HG03175 (cell line): ENCODE results near the gene CELF2.

Experiments used
- ATAC-seq: cut with Tn5 transposase; IDR thresholded peaks from one replicate; pipeline ENCODE4 v1.9.1; 2021; ENCODE audit warnings: mild to moderate bottlenecking, moderate library complexity; ENCODE audit not compliant: unreplicated experiment

Gene CELF2

DNA sequence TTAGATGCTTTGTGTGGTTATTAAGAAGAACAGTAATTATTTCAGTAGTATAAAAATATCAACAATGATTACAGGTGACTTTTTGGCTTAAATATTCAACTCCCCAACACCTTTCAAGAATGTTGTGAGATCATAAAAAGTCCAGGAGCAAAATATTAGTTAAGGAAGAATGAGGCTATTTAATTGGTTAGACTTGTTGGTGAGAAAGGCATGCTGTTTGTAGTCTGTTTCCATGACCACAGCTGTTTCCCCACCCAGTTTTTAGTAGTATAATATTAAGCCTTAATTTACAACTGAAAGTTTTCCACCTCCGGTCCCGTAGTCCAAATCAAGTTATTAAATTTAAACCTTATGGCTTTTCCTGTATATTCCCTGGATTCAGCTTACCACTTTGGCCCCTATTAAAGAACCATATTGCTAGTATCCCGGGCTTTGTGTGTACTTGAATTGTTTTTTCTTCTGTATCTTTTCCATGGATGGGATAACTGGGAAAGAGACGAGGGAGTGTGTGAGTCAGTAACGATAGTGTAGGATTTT, 133.3 kb downstream of the CELF2 start:
- no peak for ATAC-seq

DNA sequence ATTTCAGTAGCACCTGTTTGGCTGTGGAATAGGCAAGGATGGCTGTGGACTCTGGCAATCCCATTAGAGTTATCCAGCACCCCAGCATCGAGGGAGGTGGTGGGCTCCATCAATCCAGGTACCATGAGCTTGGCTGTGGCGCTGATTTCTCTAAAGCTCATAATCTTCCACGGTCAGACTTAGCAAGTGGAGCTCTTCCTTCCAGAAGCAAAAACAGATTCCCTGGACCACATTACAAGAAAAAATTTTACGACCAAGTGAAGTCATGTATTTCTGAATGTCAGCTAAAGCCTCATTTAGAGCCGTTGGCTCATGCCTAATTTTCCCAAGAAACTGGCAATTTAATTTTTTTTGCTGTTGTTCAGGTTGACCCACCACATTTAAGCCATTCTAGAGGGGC, 135.1 kb downstream of the CELF2 start:
- ATAC-seq = no peak

DNA sequence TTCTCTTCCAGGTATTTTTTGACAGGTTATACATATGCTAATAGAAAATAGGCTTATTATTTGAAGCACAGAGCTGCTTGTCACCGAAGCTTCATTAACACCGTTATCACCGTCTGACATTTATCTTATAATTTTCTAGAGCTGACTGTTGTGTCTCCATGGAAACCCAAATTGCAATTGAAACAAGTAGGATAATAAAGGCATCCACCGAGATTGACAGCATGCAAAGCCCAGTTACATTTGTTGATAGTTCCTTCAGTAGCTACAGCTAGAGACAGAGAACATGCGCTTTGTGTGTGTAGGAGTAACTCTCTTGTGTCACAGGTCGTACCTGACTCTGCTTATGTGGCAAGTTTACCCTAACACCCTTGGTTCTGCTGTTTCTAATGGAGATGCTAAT, 135.6 kb downstream of the CELF2 start:
- no peak for ATAC-seq

DNA sequence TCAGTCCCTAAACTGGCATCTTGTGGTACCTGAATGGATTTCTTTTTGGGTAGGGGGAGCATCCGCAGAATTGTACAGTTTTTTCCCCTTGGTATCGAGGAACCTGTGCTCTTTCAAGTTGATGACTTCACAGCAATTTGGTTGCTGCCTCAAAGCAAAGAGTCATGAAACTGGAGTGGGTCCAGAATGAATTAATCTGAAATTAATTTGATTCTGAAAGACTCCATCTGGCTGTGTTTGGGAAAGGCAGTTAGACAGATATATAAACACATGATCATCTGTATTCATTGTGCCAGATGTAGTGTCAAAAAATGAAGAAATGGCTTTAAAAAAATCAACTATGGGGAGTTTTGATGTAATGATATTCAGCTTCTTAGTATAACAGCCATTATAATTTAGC, 136.1 kb downstream of the CELF2 start:
- ATAC-seq = no peak

DNA sequence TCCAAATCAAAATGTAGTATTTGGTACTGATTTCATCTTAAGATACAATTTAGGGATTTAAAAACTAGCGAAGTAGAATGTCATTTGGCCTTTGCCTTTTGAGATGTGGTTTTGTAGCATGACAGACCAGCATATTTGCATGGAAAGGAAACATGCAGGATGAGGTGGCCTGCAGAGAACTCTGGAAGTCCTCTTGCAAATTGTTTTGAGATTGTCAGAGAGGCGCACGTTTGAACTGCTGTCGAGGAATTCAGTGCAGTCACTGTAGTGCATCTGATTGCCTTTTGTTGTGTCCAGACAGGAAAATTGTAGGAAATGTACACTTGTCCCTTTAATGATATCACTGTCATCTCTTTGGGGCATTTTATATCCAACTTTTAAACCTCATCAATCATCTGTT, 136.7 kb downstream of the CELF2 start:
- no peak for ATAC-seq

DNA sequence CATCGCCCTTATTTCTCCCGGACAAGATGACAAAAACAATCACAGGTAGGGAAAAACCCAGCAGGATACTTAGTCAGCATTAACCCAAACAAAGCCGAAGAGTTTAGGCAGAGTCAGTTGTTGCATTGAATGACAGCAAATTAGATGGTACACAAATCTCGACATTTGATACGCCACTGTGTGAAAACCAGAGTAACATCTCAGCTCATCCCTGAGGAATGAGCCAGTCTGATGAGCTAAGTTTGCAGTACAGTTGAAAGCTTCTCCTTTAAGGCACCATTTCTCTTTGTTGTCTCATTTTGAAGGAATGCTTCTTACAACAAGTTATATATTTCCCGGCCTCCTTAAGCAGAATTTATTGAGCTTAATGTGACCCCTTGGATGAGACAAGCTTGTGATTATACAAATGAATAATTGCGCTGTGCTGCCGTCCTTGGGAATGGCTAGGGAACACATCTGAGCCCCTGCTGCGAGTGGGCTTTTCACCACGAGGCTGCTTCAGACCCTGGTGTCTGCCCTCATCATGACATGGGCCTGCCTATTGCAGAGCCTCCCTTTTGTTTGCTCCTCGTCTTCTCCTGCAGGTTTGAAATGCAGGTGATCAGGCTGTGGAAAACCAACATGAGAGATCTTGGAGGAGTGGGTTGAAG, 137.3 kb downstream of the CELF2 start:
- ATAC-seq = no peak

DNA sequence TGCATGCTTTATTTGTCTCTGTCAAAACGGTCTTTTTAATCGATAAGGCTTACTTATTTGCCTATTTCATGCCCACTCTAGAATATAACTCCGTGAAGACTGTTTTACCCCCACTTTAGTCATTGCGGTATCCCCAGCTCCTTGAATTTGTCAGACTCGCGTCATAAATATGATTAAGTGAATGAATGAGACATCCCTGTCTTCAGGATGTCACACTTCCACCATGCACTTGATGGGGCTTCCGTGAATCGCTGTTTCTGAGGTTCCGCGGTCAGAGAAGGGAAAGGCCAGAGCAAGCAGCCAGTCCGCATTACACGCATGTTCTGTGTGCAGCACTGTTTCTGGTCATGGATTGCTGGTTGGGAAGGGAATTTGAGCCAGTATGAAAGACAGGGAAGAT, 138.8 kb downstream of the CELF2 start:
- ATAC-seq = no peak

DNA sequence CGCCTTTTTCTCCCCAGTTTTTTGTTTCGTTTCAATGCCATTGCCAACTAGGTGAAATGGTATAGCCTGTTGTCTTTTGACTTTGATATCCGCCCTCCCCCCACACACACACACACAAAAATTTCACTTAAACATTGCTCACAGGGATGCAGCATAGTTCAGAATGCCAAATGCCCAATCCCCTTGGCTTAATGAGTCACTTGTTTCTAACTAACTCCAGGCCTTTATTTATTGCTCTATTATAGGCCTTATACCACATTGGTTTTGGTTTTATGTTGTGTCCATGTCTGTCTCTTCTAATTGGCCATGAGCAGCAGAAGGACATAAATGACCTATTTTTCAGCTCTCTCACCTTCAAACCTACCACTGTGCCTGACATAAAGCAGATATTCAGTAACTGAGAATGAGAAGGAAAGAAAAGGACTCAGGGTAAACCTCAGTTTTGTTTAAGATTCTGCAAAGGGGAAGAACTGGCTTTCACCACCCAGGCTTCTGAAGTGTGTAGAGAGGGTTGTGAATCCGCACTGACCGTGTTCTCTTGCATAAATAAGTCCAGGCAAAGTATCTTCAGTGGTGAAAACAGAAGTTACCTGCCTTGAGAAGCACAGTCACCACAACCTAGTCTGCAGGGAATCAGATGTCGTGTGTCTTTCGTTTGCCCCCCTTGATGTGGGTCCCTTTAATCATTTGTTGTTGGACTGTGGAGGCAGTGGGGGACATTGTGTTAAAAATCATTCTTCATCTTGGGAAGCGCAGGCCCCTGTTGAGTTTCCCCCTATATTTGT, 139.8 kb downstream of the CELF2 start:
- ATAC-seq = no peak

DNA sequence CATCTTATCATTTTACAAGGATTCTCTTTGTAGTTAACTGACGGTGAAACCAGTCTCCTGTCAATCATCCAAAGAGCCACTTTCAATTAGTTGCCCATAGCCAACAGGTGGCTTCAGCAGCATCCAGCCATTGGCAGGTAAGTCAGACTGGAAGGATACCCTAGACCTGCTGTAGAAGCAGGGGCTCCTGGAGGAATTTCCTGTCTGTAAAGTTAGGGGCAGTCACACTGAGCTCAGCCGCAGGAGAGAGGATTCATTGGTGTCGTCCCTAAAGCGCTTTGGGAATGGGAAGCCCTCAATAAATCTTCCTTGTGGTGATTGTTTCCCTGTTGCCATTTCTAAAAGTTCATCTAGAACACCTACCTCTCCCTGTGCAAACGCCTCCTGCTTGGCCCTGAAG, 140.4 kb downstream of the CELF2 start:
- no peak for ATAC-seq

DNA sequence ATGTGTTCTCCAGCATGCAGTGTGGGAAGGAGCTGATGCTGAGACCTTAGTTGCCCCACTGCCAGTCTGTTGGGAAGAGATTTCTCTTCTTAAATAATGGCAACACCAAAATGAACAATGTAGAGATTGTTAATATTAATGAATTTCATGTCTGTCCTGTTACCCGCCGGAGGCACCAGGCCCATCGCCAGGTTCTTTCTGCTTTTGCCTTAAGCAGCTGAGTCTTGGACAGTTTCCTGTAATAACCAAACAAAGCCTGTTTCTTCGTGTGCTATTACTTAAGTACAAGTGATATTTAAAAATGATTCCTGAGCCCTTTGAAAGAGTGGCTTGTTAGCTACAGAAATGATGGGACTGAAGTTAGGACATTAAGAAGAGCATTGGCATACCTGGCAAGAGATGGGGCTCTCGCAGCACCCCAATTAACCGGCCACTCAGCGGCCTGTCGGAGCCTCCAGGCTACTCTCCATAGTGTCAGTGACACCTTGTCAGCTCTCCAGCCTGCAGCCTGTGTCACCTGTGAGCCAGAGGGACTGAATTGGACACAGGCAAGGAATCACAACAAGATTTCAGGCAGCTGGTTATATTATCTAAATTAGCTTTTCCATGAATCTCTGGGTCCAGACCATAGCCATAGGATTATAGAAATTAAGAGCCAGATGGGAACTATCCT, 142.0 kb downstream of the CELF2 start:
- no peak for ATAC-seq

DNA sequence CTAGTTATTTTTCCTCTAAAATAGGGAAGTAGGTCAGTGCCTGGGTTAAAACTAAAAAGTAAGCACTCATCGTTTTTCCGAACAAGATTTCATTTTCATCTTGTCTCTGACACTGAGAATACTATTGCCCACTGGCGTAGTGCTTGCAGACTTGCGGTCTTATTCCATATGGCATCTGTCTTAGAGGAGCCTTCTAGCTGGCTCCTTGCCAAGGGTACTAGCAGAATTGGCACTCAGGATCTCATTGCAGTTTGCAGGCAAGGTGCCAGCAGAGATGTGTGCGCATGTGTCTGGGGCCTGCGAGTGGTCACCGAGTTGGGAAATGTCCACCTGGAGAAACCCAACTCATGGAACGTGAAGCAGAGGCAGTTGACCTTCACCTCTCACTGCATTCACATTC, 143.4 kb downstream of the CELF2 start:
- no peak for ATAC-seq

DNA sequence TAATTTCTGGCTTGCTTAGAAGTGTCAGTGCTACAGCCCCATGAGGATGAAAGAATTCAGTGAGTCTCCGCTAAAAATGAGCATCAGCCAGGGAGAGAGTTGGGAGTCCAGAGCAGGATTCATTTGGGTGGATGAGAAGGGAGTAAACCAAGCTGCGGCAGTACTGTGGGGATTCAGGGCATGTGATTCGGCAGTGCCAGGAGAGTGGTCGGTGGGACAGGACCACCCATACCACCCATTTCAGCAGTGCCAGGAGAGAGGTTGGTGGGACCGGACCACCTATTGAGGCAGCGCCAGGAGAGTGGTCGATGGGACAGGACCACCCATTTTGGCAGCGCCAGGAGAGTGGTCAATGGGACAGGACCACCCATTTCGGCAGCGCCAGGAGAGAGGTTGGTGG, 144.2 kb downstream of the CELF2 start:
- ATAC-seq = no peak

DNA sequence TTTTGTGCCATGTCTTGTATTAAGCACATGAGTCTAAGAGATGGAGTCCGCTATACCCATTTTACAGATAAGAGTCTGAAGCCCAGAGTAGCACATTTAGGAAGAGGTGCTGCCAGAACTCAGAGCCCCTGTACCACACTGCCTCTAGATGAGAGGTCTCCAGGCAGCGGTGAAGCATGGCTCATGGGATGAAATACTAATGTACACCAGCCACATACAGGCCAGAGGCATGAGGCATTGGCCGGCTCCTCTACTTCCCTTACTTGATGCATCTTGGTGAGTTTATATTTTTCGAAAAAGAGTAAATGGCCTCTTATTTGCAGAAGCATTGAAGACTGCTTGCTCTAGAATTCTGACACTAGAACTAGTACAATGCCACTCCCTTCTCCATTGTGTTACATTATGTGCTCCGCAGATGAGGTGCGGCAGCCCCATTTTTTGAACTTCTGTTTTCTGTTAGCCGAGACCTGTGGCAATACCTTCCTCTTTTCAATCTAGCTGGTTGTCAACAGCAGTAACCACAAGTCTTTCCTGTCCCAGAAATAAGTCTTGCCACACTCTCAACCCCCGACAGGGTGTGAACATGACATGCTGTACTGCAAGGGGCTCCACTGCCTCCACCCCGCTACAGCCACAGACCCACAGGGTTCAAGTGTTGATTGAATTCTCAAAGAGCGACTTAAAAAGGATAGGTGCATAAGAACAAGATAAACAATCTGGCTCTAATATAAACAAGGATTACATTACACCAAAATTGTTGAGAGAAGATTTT, 145.3 kb downstream of the CELF2 start:
- peak; percentile 73 for ATAC-seq

DNA sequence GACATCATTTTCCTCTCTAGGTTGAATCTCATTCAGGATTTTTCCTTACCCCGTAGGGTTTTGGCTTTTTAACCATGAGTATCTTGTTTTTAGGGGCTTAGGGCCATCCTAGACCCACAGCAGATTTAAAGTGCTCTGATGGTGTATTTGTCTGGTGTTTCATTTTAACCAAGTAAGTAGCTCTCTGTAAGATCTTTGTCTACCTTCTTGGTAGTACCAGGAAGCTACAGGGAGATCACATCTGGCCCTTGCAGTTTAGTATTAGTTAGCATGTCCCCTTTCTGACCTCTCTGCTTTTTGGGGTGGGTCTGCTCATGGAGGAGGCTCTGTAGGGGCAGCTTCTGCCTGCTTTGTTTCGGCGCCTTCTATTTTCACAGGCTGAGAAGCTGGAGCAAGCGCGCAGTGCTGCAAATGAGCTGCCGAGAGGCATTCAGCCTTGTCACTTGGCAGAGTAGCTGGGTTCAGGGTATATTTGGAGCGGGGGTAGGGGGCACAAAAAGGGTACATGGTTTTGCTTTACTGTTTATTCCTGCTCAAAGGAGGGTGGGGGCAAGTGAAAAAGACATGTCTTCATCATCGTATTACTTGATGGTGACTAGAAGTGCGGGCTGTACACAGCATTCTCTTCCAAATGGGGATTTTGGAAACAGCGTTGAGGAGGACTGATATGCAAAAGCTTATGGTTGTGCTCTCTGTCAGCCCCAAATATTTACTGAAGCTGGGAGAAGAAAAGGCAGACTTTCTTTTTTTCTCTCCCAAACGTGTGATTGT, 146.3 kb downstream of the CELF2 start:
- no peak for ATAC-seq

DNA sequence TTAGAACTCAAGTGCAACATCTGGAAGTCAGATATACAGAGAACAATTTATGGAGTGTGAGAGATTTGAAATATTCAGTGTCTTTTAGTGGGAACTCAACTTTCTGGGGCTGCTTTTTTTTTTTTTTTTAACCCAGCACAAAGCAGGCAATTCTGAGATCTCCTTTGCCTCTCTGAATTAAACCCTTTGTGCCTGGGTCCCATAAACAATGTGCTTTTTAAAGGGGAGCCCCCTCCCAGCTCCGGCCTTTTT, 146.8 kb downstream of the CELF2 start:
- ATAC-seq = no peak

DNA sequence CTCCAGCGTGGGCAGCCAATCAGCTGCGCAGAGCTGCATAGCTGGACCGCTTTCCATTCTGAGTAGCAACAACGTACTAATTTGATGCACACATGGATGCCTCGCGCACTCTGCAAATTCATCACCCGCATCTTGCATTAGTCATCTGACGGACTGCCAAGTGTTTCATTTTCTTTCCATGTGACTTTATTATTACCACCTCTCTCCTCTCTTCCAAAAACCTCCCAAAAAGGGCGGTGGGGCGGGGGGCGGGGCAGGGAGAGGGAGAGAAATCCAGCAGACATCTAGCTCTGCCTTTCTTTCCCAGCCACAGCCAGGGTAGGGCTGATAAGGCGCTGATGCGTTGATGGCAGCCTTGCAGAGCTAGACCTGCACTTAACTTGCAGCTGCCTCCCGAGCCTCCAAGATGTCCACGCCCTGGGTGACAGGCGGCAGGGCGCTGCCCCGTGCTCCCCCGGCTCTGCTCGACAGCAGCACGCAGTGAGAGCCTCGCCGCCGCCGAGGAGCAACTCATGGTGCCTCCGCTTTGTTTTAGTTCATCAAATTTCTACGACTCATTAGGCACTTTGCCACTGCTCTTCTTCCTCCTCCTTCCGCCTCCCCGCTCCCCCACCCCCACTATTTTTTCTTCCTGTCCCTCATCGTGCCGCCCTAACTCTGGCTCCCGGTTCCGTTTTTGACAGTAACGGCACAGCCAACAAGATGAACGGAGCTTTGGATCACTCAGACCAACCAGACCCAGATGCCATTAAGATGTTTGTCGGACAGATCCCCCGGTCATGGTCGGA, 147.3 kb downstream of the CELF2 start:
- peak; percentile 23 for ATAC-seq

DNA sequence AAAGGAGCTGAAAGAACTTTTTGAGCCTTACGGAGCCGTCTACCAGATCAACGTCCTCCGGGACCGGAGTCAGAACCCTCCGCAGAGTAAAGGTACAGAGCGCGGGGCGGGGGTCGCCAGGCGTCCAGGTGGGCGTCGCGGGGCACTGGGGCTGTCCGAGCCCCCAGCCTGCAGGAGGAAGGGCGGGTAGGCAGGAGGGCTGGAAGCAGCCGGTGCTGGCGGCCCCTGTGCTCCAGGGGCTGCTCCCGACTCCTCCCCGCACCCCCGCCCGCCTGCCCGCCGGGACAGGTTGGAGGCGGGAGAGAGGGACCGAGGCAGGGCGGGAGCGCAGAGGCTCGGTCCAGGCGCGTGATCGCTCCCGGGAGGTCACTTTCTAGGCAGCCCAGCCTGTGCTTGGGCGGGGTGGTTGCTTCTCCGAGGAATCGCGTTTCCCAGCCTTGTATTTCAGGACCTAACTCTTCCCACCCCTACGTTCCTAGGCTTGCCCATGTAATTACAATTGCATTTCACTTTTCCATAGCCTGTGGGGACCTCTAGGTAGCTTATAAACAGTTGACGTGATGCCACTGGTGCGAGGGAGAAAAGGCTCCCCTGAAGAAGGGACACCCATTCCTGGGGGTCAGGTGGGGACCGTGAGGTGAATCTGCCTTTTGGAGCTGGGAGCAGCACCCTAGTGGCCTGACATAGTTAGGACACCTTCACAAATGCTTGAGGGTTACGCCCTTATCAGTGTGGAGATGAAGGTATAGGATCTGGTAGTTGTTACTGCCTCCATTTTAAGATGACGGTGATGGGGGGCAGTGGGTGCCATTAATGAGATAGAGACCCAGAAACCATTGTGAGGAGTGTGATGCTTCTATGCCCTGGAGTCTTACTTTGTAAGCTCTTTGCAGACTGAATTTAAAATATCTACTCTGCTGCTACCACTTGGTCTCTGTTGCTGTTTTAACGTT, 148.2 kb downstream of the CELF2 start:
- peak; percentile 65 for ATAC-seq

DNA sequence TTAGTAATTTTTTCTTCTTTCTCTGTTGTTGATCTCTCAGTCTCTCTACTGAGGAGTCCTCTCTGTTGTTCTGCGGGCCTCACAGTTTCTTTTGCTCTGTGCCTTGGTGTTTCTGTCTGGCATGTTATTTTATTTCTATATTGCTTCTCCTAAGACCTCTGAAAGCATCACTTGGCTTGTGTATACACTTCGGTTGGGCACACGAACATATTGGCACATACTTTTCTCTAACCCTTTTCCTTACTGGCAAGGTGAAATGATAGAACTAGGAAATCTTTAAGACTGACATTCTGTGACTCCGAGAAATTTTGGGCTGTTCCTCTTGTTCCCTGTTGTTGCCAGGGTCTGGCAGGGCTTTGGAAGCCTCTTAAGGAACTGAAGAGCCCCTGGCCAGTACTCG, 148.9 kb downstream of the CELF2 start:
- ATAC-seq = no peak
